B cell (primary cell): ENCODE results near the gene HEXIM1. TPM values are rescaled to one million over a fixed set of nuclear protein-coding genes. Genes with fewer than 3 reads are reported as not detected.

ENCODE experiments used
- ATAC-seq: fragments of 200-7000 bp; cut with Tn5 transposase; one replicate; pipeline ENCODE4 v1.10.0; 2021; ENCODE audit warnings: low read depth, mild to moderate bottlenecking, moderate number of reproducible peaks, moderate library complexity
- CTCF ChIA-PET: fragments of 350-600 bp; sonication (Branson Sonifier 250); formaldehyde crosslinking; loops from one replicate; lab custom pipeline; 2021; ENCODE audit warnings: antibody characterized with exemption, inconsistent platforms; lab: Charles Lee
- POLR2A ChIA-PET: fragments of 350-600 bp; sonication (Branson Sonifier 250); formaldehyde crosslinking; loops from one replicate; lab custom pipeline; 2021; ENCODE audit warnings: antibody characterized with exemption; lab: Charles Lee
- DNase-seq: peaks from one replicate; pipeline ENCODE4 v3.0.0; 2013
- H2AFZ ChIP-seq: 2 replicates; pipeline ENCODE4 v1.6.1; 2012; ENCODE audit warnings: mild to moderate bottlenecking, low read depth, low read length; ENCODE audit not compliant: insufficient read depth, poor library complexity, severe bottlenecking
- H3K27ac ChIP-seq, 2 donors: 1 replicate in 1 of 2; 2 replicates in 1 of 2; pipeline ENCODE4 v1.5.1; 2012 to 2013; ENCODE audit warnings: low read length in 2 of 2, mild to moderate bottlenecking in 2 of 2, moderate library complexity in 1 of 2
- H3K27me3 ChIP-seq, 4 experiments: fragments of 200-600 bp in 1 of 4; sonication (generic) in 1 of 4; replicated peaks in 1 of 4; 1 replicate in 2 of 4; 2 replicates in 2 of 4; pipeline versions ENCODE4 v1.6.1 to v1.7.0; 2013 to 2016; ENCODE audit warnings: low read length in 3 of 4, mild to moderate bottlenecking in 2 of 4, mixed read lengths in 1 of 4, moderate library complexity in 1 of 4; ENCODE audit not compliant: insufficient read depth in 4 of 4, control insufficient read depth in 3 of 4; ENCODE audit errors: control extremely low read depth in 1 of 4
- H3K36me3 ChIP-seq, 2 experiments: replicated peaks in 1 of 2; 1 replicate in 1 of 2; 2 replicates in 1 of 2; pipeline versions ENCODE4 v1.6.1 to v1.7.1; 2013; ENCODE audit warnings: low read length in 1 of 2; ENCODE audit not compliant: insufficient read depth in 2 of 2, control insufficient read depth in 1 of 2; ENCODE audit errors: control extremely low read depth in 1 of 2, extremely low read depth in 1 of 2
- H3K4me1 ChIP-seq, 2 donors: fragments of 200-600 bp in 1 of 2; sonication (generic) in 1 of 2; 1 replicate in 1 of 2; 2 replicates in 1 of 2; pipeline versions ENCODE4 v1.5.1 to v1.6.1; 2013 to 2017; ENCODE audit warnings: low read length in 2 of 2; ENCODE audit not compliant: control insufficient read depth in 2 of 2, insufficient read depth in 2 of 2
- H3K4me2 ChIP-seq: replicated peaks from 2 replicates; pipeline ENCODE3; 2012; ENCODE audit warnings: mild to moderate bottlenecking, low read depth, low read length; ENCODE audit not compliant: poor library complexity, severe bottlenecking
- H3K4me3 ChIP-seq, 5 experiments: fragments of 200-600 bp in 1 of 5; sonication (generic) in 1 of 5; 1 replicate in 3 of 5; 2 replicates in 2 of 5; pipeline versions ENCODE4 v1.5.1 to v1.7.0; 2011 to 2016; ENCODE audit warnings: low read length in 4 of 5, mild to moderate bottlenecking in 4 of 5, low read depth in 2 of 5, control low read depth in 1 of 5, moderate library complexity in 1 of 5; ENCODE audit not compliant: insufficient read depth in 1 of 5; ENCODE audit errors: control extremely low read depth in 1 of 5, extremely low read depth in 1 of 5
- H3K79me2 ChIP-seq: fragments of 200-600 bp; sonication (generic); one replicate; pipeline ENCODE4 v1.6.0; 2016; ENCODE audit warnings: low read length; ENCODE audit not compliant: control insufficient read depth, insufficient read depth
- H3K9ac ChIP-seq: fragments of 200-600 bp; sonication (generic); 2 replicates; pipeline ENCODE4 v1.6.1; 2017; ENCODE audit warnings: mild to moderate bottlenecking, low read length, moderate library complexity
- H3K9me3 ChIP-seq, 3 donors: one replicate each; pipeline versions ENCODE4 v1.6.1 to v1.7.1; 2013; ENCODE audit warnings: low read length in 2 of 3; ENCODE audit not compliant: control insufficient read depth in 2 of 3, insufficient read depth in 1 of 3; ENCODE audit errors: control extremely low read depth in 1 of 3
- H4K20me1 ChIP-seq: 2 replicates; pipeline ENCODE4 v1.6.0; 2012; ENCODE audit warnings: mild to moderate bottlenecking, low read length; ENCODE audit not compliant: insufficient read depth, control insufficient read depth, poor library complexity, severe bottlenecking
- H3K27ac Mint-ChIP-seq: one replicate; pipeline ENCODE4 v1.8.0; 2021; ENCODE audit warnings: mixed read lengths
- H3K27me3 Mint-ChIP-seq: one replicate; pipeline ENCODE4 v1.8.0; 2021; ENCODE audit warnings: mixed read lengths
- H3K4me1 Mint-ChIP-seq: one replicate; pipeline ENCODE4 v1.8.0; 2021; ENCODE audit warnings: mixed read lengths
- H3K4me3 Mint-ChIP-seq: one replicate; pipeline ENCODE4 v1.8.0; 2021; ENCODE audit warnings: mixed read lengths
- H3K9me3 Mint-ChIP-seq: one replicate; pipeline ENCODE4 v1.8.0; 2022; ENCODE audit warnings: mixed read lengths; ENCODE audit not compliant: insufficient read depth
- CTCF ChIP-seq: fragments of 200-600 bp; IDR thresholded peaks from one replicate; pipeline ENCODE4 v1.8.0; 2022; ENCODE audit warnings: antibody characterized with exemption, mild to moderate bottlenecking
- EZH2 ChIP-seq: IDR thresholded peaks from 2 replicates; pipeline ENCODE4 v1.6.1; 2012; ENCODE audit warnings: borderline replicate concordance, low read depth, mild to moderate bottlenecking, moderate library complexity, low read length; ENCODE audit not compliant: insufficient read depth, poor library complexity, severe bottlenecking
- WGBS: methylation state at CpG from one replicate; pipeline ENCODE4 v1.1.5; 2013; ENCODE audit warnings: missing lambda C conversion rate; ENCODE audit not compliant: insufficient coverage; 5-methylcytosine and 5-hydroxymethylcytosine counted together
- intact Hi-C: fragments of 100-400 bp; cut with micrococcal nuclease; formaldehyde crosslinking; loops from one replicate; pipeline ENCODE4 v1.10.0; 2022
- polyA plus RNA-seq: library from polyadenylated mRNA; depleted of rRNA; stranded (reverse); fragments of >200 nt; gene quantifications from 2 replicates; pipeline ENCODE4 v1.2.3, GENCODE V29; 2012
- total RNA-seq, 2 donors: library from RNA; stranded (reverse); fragments of 120-200 nt in 1 of 2; gene quantifications; 1 replicate in 1 of 2; 2 replicates in 1 of 2; pipeline versions ENCODE4 v1.2.3 to v1.2.4, GENCODE V29; 2013 to 2022

HEXIM1 gene
- total and polyA plus RNA-seq, 2 donors (not counting 1 experiment from before 2014, with no cell fraction given) = 23.7 to 48.9 TPM

GRCh38 chr17:45117848-45118646 lies 30.2 kb upstream of the HEXIM1 start:
- TF ChIP-seq EZH2 = no peak
- no peak for TF ChIP-seq CTCF
- ATAC-seq (no peak), DNase-seq (no peak)
- no peaks in the 10 kb centered on the region for H3K79me2 ChIP-seq
- H3K9me3 ChIP-seq = no peaks in the 10 kb centered on the region
- intact Hi-C loops = no loop called here
- no peak overlapping the region for H3K4me2 ChIP-seq
- Mint-ChIP-seq H3K4me3 (no peak overlapping the region), H3K27me3 (peaks cover 5% of the 10 kb centered on the region), H3K4me1 (no peaks in the 10 kb centered on the region), H3K9me3 (no peaks in the 10 kb centered on the region), H3K27ac (no peak overlapping the region)
- no peaks in the 10 kb centered on the region for H4K20me1 ChIP-seq
- no peak overlapping the region for H3K27ac ChIP-seq
- H3K4me1 ChIP-seq = no peaks in the 10 kb centered on the region
- 93% methylated on average over 16 of the region's 20 CpGs for whole genome bisulfite sequencing
- H2AFZ ChIP-seq = no peak overlapping the region
- no peak overlapping the region for H3K4me3 ChIP-seq
- POLR2A ChIA-PET = no interaction called here
- H3K27me3 ChIP-seq = peaks cover 0 to 7% (median 0%) of the 10 kb centered on the region in 4 experiments
- CTCF ChIA-PET = interaction anchor here (0.8 to 2.6 kb wide), 3 partner anchors 15 to 19 kb away, joined by 5 to 7 read pairs (median 5); partner anchors contain the start of gene ACBD4
- H3K36me3 ChIP-seq = no peaks in the 10 kb centered on the region
- no peak overlapping the region for H3K9ac ChIP-seq

- Histone ChIP-seq H3K9ac (no peak overlapping the region), H3K4me2 (no peak overlapping the region), H3K79me2 (no peaks in the 10 kb centered on the region), H3K27me3 (peaks cover 0 to 7% (median 0%) of the 10 kb centered on the region in 4 experiments), H4K20me1 (no peaks in the 10 kb centered on the region), H2AFZ (no peak overlapping the region), H3K4me1 (no peaks in the 10 kb centered on the region), H3K27ac (no peak overlapping the region), H3K4me3 (no peak overlapping the region), H3K9me3 (no peaks in the 10 kb centered on the region), H3K36me3 (no peaks in the 10 kb centered on the region)
- TF ChIP-seq EZH2 = no peak
- CTCF ChIA-PET = interaction anchor here (0.8 to 2.6 kb wide), 3 partner anchors 16 to 19 kb away, joined by 5 to 7 read pairs (median 5); partner anchors contain the start of gene ACBD4
- H3K4me3 Mint-ChIP-seq = no peak overlapping the region
- intact Hi-C loops = no loop called here
- H3K27me3 Mint-ChIP-seq = peaks cover 5% of the 10 kb centered on the region
- H3K27ac Mint-ChIP-seq = no peak overlapping the region
- WGBS = 94% methylated on average over 23 of the region's 23 CpGs
- ATAC-seq (no peak), DNase-seq (no peak)
- no peaks in the 10 kb centered on the region for H3K9me3 Mint-ChIP-seq
- H3K4me1 Mint-ChIP-seq = no peaks in the 10 kb centered on the region
- POLR2A ChIA-PET = interaction anchor here (0.6 kb wide), 1 partner anchor 33 kb away, joined by 3 read pairs; no protein-coding TSS in a partner anchor
Observed at GRCh38 chr17:45118691-45119090, 29.6 kb upstream of the HEXIM1 start.
